Measurements from ENCODE around the gene MAD1L1. TPM values are rescaled to one million over a fixed set of nuclear protein-coding genes. Genes with fewer than 3 reads are reported as not detected.

MAD1L1 gene
- polyA plus RNA-seq, 1 experiment: 32.0 TPM

DNA sequence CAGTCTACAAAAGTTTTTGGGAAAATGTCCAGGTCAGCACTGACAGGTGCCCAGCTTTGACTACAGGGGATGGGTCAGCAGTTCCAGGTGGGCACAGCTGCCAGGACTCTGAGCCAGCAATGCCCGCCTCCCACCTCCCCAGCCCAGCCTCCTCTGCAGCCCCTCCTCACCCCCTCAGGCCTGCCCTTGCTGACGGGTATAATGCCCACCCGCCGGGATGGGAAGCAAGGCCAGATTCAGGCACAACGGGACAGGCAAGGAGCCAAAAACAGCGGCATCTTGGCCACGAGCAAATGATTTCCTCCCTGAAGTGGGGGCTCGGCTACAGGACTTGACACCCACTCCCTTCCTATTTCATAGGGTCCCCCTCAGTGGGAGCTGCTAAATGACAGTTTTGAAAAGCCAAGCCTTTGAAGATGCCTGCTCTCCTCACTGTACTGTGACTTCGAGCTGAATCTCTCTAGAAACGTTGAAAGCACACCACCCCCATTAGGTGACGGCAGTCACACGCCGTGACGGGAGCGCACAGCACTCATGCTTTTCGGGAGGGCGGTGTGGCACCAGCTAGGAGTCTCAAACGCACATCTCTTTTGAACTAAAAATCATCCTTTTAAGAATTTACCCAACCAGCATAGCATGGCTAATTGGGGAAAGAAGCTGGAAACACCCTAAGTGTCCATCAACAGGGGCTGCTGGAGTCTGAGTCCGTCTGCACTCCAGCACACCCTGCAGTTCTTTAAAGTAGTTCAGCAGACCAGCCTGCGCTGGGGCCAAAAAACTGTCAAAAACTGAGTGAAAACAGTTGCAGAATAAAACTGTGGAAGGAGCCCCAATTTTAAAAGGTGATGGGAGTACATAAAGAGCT lies 29.6 kb downstream of the MAD1L1 start:
- POLR2A ChIA-PET: no interaction called here
- TF ChIP-seq, protein P1, sequence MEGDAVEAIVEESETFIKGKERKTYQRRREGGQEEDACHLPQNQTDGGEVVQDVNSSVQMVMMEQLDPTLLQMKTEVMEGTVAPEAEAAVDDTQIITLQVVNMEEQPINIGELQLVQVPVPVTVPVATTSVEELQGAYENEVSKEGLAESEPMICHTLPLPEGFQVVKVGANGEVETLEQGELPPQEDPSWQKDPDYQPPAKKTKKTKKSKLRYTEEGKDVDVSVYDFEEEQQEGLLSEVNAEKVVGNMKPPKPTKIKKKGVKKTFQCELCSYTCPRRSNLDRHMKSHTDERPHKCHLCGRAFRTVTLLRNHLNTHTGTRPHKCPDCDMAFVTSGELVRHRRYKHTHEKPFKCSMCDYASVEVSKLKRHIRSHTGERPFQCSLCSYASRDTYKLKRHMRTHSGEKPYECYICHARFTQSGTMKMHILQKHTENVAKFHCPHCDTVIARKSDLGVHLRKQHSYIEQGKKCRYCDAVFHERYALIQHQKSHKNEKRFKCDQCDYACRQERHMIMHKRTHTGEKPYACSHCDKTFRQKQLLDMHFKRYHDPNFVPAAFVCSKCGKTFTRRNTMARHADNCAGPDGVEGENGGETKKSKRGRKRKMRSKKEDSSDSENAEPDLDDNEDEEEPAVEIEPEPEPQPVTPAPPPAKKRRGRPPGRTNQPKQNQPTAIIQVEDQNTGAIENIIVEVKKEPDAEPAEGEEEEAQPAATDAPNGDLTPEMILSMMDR (IDR thresholded peaks at IDR 0.05; ENCODE audit: insufficient read depth, low read depth, low read length): no peak
- DNase-seq (ENCODE audit: low read depth): no peak
- Histone ChIP-seq H3K36me3 (ENCODE audit: control insufficient read depth, insufficient read depth, low read length) (peaks cover 10% of the 10 kb centered on the region), H3K27me3 (ENCODE audit: control insufficient read depth, insufficient read depth, low read length) (no peaks in the 10 kb centered on the region), H3K4me3 (ENCODE audit: low read depth, low read length) (no peak overlapping the region)
- CTCF ChIA-PET: interaction anchor here (0.9 to 2.2 kb wide), 5 partner anchors 7 to 624 kb away, joined by 3 to 6 read pairs (median 3); no protein-coding TSS in a partner anchor

DNA sequence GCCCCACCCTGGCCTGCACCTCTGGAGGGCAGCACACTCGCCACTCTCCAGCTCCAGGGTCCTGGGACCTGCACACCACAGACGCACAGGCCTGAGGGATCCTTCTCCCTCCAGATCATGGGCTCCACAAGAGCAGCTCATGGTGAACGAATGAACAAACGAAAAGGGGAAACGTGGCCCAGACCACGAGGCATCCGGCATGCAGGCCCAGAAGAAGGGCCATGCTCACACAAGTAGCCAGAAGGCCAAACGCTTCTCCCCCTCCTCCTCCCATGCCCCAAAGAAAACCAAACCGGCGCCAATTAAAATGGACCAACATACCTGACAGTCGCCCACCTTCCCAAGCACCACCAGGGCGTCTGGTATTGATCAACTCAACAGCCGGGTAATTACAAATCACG lies 30.4 kb downstream of the MAD1L1 start:
- DNase-seq (ENCODE audit: low read depth): no peak
- TF ChIP-seq, protein P1 (IDR thresholded peaks at IDR 0.05; ENCODE audit: insufficient read depth, low read depth, low read length): no peak
- Histone ChIP-seq H3K36me3 (ENCODE audit: control insufficient read depth, insufficient read depth, low read length) (peaks cover 9% of the 10 kb centered on the region), H3K27me3 (ENCODE audit: control insufficient read depth, insufficient read depth, low read length) (no peaks in the 10 kb centered on the region), H3K4me3 (ENCODE audit: low read depth, low read length) (no peak overlapping the region)
- ChIA-PET CTCF (no interaction called here), POLR2A (no interaction called here)

DNA sequence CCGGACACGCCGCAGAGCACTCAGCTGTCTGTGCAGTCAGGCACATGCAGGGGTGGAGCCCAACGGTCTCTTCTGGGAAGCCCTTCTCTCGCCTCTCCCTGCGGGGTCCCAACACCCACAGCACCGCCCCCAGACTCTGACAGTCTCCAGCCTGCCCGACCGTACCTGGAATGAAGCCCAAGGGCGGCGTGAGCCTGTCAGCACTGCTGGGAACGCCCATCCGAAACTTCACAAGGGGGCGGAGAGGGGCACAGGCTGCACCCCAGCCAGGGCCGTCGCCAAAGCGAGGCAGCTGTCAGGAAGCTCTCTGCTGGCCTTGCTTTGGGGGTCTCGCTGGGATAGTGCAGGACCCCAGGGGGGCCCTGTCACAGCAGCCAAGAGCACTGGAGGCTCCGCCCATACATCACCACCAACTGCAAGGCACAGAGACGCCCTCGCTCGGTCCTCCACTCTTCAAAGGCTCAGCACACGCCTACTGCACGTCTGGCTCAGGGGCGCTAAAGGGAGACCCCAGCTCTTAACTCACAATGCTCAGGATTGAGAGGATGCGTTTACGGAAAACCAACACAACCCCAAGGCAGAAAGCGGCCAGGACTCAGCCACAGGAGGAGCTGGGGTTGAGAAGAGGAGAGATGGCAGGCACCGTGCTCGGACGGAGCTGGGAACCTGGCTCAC lies 30.9 kb downstream of the MAD1L1 start:
- ChIA-PET CTCF (interaction anchor here (0.6 kb wide), 1 partner anchor 155 kb away, joined by 4 read pairs; no protein-coding TSS in a partner anchor), POLR2A (no interaction called here)
- Histone ChIP-seq H3K27me3 (ENCODE audit: control insufficient read depth, insufficient read depth, low read length) (no peaks in the 10 kb centered on the region), H3K4me3 (ENCODE audit: low read depth, low read length) (no peak overlapping the region), H3K36me3 (ENCODE audit: control insufficient read depth, insufficient read depth, low read length) (peaks cover 7% of the 10 kb centered on the region)
- no peak for DNase-seq (ENCODE audit: low read depth)
- TF ChIP-seq, protein P1 (IDR thresholded peaks at IDR 0.05; ENCODE audit: insufficient read depth, low read depth, low read length): no peak

DNA sequence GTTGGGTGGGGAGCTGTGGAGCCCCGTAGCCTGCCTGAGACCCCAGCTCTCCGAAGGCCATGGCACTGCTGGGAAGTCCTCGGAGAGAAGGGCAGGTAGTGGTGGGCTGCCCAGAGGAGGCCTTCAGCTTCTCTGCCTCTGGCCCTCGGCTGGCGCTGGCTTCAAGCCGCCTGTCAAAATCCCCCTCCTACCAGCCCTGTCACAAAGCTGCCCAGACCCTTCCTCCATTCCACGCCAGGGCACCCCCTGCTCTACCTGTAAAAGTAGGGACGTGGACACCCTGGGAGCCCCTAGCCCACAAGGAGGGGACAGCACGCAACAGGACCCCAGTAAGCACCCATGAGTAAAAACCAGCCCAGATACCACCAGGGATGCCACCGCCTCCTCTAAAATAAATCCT lies 31.6 kb downstream of the MAD1L1 start:
- POLR2A ChIA-PET: no interaction called here
- CTCF ChIA-PET: interaction anchor here (0.6 to 0.7 kb wide), 2 partner anchors 15 to 155 kb away, joined by 3 to 4 read pairs; no protein-coding TSS in a partner anchor
- H3K36me3 ChIP-seq (ENCODE audit: control insufficient read depth, insufficient read depth, low read length): peaks cover 10% of the 10 kb centered on the region
- H3K27me3 ChIP-seq (ENCODE audit: control insufficient read depth, insufficient read depth, low read length): no peaks in the 10 kb centered on the region
- no peak overlapping the region for H3K4me3 ChIP-seq (ENCODE audit: low read depth, low read length)
- no peak for DNase-seq (ENCODE audit: low read depth)
- TF ChIP-seq, protein P1 (IDR thresholded peaks at IDR 0.05; ENCODE audit: insufficient read depth, low read depth, low read length): no peak

DNA sequence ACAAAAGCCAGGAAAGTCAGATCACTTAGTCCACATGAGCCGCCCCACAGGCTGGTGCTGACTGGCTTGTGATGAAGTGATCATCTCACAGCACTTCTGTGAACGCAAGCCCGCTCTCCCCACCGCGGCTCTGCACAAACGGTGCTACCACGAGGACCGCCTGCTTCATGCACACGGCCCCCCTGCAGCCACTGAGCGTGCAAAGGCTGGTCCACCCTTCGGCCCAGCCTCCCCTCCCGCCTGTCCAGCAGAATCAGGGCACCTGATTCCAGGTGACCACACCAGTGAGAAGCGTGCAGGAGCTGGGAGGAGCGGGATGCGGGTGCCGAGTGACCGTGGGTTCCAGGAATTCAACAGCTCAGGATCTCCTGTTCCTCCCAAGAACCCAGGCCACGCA lies 32.2 kb downstream of the MAD1L1 start:
- Histone ChIP-seq H3K4me3 (ENCODE audit: low read depth, low read length) (no peak overlapping the region), H3K36me3 (ENCODE audit: control insufficient read depth, insufficient read depth, low read length) (peaks cover 12% of the 10 kb centered on the region), H3K27me3 (ENCODE audit: control insufficient read depth, insufficient read depth, low read length) (no peaks in the 10 kb centered on the region)
- no peak for DNase-seq (ENCODE audit: low read depth)
- CTCF ChIA-PET: interaction anchor here (0.7 kb wide), 1 partner anchor 15 kb away, joined by 3 read pairs; no protein-coding TSS in a partner anchor
- TF ChIP-seq, protein P1 (IDR thresholded peaks at IDR 0.05; ENCODE audit: insufficient read depth, low read depth, low read length): no peak
- POLR2A ChIA-PET: no interaction called here
